WI38 (cell line): ENCODE measurements around the gene SYCN.

ENCODE experiments used
- H3K4me3 ChIP-seq: 2 replicates; pipeline ENCODE4 v1.5.1; 2011; ENCODE audit warnings: low read depth, mild to moderate bottlenecking, control low read depth, low read length
- CTCF ChIP-seq: IDR thresholded peaks from 2 replicates; pipeline ENCODE4 v1.5.1; 2012; ENCODE audit warnings: low read depth, mild to moderate bottlenecking, control low read depth, low read length

The SYCN gene

GRCh38 chr19:39174558-39175544 lies 29.2 kb downstream of the SYCN start:
- TF ChIP-seq CTCF, result no peak
- no peak overlapping the region for H3K4me3 ChIP-seq

- H3K4me3 ChIP-seq, result no peak overlapping the region
- no peak for TF ChIP-seq CTCF
These were observed 29.9 kb downstream of the SYCN start for GRCh38 chr19:39174142-39174541.

GRCh38 chr19:39173502-39173991 lies 30.5 kb downstream of the SYCN start:
- no peak overlapping the region for H3K4me3 ChIP-seq
- TF ChIP-seq CTCF, result no peak

- TF ChIP-seq CTCF, result no peak
- H3K4me3 ChIP-seq, result no peak overlapping the region
These were observed 31.2 kb downstream of the SYCN start for GRCh38 chr19:39172700-39173501.

- no peak overlapping the region for H3K4me3 ChIP-seq
- TF ChIP-seq CTCF, result no peak
These were observed 32.3 kb downstream of the SYCN start for GRCh38 chr19:39171479-39172465.

GRCh38 chr19:39170386-39171231 lies 33.5 kb downstream of the SYCN start:
- TF ChIP-seq CTCF, result no peak

More at GRCh38 chr19:39170386-39171231, 33.5 kb downstream of the SYCN start:
- no peak overlapping the region for H3K4me3 ChIP-seq
